Uterus (tissue), 4 donors: Measurements from ENCODE around the gene UGT1A8. TPM values are rescaled to one million over a fixed set of nuclear protein-coding genes. Genes with fewer than 3 reads are reported as not detected.

Experiments used
- DNase-seq, 2 donors: peaks; one replicate each; pipeline ENCODE4 v3.0.0-alpha.2; 2019 to 2020
- H3K27ac ChIP-seq, 2 donors: fragments of 200-600 bp; sonication (generic); 1 replicate in 1 of 2; 2 replicates in 1 of 2; pipeline ENCODE4 v1.5.1; 2016 to 2018
- H3K27me3 ChIP-seq, 2 donors: fragments of 200-600 bp; sonication (generic); one replicate each; pipeline ENCODE4 v1.5.1; 2018 to 2019; ENCODE audit warnings: control low read depth in 1 of 2
- H3K36me3 ChIP-seq, 2 donors: fragments of 200-600 bp; sonication (generic); one replicate each; pipeline ENCODE4 v1.5.1; 2019; ENCODE audit warnings: control low read depth in 1 of 2
- H3K4me1 ChIP-seq, 2 donors: fragments of 200-600 bp; sonication (generic); one replicate each; pipeline ENCODE4 v1.5.1; 2018 to 2019; ENCODE audit warnings: control low read depth in 1 of 2
- H3K4me3 ChIP-seq, 2 donors: fragments of 200-600 bp; sonication (generic); 1 replicate in 1 of 2; 2 replicates in 1 of 2; pipeline ENCODE4 v1.5.1; 2018 to 2019; ENCODE audit warnings: mild to moderate bottlenecking in 1 of 2
- H3K9me3 ChIP-seq, 2 donors: fragments of 200-600 bp; sonication (generic); one replicate each; pipeline ENCODE4 v1.5.1; 2019; ENCODE audit warnings: control low read depth in 1 of 2
- CTCF ChIP-seq, 4 experiments: fragments of 200-600 bp in 2 of 4; fragments of 450-650 bp in 2 of 4; sonication (generic) in 2 of 4; IDR thresholded peaks; one replicate each; pipeline ENCODE4 v1.5.1; 2016 to 2019; ENCODE audit warnings: antibody characterized with exemption in 4 of 4, mild to moderate bottlenecking in 2 of 4, moderate library complexity in 1 of 4
- POLR2A ChIP-seq, 2 donors: fragments of 450-650 bp; IDR thresholded peaks; one replicate each; pipeline ENCODE4 v1.6.1; 2016; ENCODE audit warnings: antibody characterized with exemption in 2 of 2, mild to moderate bottlenecking in 1 of 2, moderate library complexity in 1 of 2
- intact Hi-C: fragments of 100-400 bp; cut with DNase I; formaldehyde crosslinking; loops from one replicate; pipeline ENCODE4 v1.15.1; 2023; ENCODE audit warnings: low total_unique reads
- total RNA-seq, 4 donors: library from RNA; depleted of rRNA in 3 of 4; stranded (reverse); fragments of >200 nt in 3 of 4; gene quantifications; one replicate each; pipeline versions ENCODE4 v1.1.0 to v1.2.4, GENCODE V29; 2014 to 2023
- donor health status: DM: yes; HTN: yes; CAD: no.

The UGT1A8 gene
- total RNA-seq, 4 donors from 2014 or later, result not detected

GRCh38 chr2:233802132-233802815 is 184.8 kb downstream of the UGT1A8 start:
- TF ChIP-seq CTCF (IDR thresholded peaks at IDR 0.05) (no peak), POLR2A (IDR thresholded peaks at IDR 0.05) (no peak)
- Histone ChIP-seq H3K36me3 (no peaks in the 10 kb centered on the region), H3K9me3 (no peaks in the 10 kb centered on the region), H3K4me1 (no peaks in the 10 kb centered on the region), H3K27me3 (no peaks in the 10 kb centered on the region), H3K4me3 (no peak overlapping the region), H3K27ac (no peak overlapping the region)
- intact Hi-C loops, result no loop called here
- DNase-seq, result no peak

DNA sequence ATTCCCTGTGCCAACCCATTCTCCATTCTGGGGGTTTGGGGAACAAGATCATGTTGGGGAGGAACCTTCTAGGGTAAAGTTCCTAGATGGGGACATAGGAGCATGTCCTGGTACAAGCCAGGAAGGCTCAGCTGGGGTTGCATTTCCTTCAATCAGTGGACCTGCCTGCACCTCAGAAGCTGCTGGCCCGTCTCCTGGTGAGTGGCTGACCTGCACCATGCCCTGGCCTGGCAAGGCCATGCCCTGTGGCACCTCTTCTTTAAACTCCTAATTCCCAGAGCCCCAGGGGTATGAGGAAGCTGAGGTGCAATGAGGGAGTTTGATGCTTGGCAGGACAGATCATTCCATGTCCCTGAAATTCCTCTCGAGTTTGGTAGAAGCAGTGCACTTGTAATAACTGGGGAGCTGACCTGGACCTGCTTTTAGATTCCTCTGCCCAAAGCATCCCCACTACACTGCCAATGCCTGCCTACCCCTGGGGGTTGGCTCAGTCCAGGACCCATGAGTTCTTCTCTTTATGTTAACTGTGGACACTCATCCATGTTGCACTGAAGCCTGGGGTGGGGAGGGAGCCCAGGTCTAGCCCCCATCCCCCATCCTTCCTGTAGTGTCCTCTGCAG is 186.0 kb downstream of the UGT1A8 start:
- intact Hi-C loops, result no loop called here
- TF ChIP-seq POLR2A (IDR thresholded peaks at IDR 0.05) (no peak), CTCF (IDR thresholded peaks at IDR 0.05) (no peak)
- H3K4me3 ChIP-seq, result no peak overlapping the region
- no peak overlapping the region for H3K27ac ChIP-seq
- no peaks in the 10 kb centered on the region for H3K9me3 ChIP-seq
- H3K27me3 ChIP-seq, result no peaks in the 10 kb centered on the region
- no peak for DNase-seq
- H3K4me1 ChIP-seq, result no peaks in the 10 kb centered on the region
- H3K36me3 ChIP-seq, result no peaks in the 10 kb centered on the region

DNA sequence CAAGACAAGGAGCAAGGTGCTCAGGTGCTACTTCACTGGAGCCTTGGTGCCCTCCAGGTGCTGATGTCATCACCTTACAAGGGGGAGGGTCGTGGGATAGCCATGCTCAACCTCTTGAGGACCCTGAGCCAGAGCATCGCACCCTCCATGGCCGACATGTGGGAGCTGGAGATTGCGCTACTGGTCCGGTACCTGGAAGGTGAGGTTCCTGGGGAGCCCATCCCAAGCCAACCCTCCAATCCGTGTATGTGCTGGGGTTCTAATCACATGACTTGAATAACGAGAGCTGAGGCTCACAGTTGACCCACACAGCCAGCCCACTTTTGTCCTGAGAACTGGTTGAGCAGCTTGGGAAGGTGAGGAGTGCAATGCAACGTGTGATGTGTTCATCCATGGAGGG is 186.6 kb downstream of the UGT1A8 start:
- H3K27me3 ChIP-seq, result no peaks in the 10 kb centered on the region
- DNase-seq, result no peak
- H3K27ac ChIP-seq, result no peak overlapping the region
- intact Hi-C loops, result no loop called here
- H3K9me3 ChIP-seq, result no peaks in the 10 kb centered on the region
- H3K4me1 ChIP-seq, result no peaks in the 10 kb centered on the region
- H3K4me3 ChIP-seq, result no peak overlapping the region
- TF ChIP-seq CTCF (IDR thresholded peaks at IDR 0.05) (no peak), POLR2A (IDR thresholded peaks at IDR 0.05) (no peak)
- no peaks in the 10 kb centered on the region for H3K36me3 ChIP-seq

DNA sequence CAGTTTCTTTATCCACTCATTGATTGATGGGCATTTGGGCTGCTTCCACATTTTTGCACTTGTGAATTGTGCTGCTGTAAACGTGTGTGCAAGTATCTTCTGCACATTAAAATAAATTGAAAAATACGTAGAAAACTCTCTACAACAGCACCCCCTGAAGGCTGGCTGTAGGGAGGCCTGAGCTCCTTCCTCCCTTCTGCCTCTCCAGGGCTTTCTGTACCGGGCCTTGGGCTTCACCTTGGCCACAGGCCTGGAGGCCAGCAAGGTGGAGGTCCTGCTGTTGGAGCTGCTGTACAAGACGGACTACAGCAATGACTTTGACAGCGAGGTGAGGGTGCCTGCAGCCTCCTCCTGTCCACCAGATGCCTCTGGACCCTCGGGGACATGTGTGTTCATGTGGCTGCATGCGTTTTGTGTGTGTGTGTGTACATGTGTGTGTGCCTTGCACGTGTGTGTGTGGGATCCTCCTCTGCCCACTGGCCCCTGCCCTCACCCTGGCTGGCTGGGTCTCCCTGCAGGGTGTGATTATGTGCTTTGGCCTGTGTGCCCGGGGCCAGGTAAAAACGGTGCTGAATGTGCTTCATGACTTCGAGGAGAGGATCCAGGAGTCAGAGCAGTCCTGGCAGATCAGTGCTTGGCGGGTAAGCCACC is 189.9 kb downstream of the UGT1A8 start:
- H3K27me3 ChIP-seq, result no peaks in the 10 kb centered on the region
- H3K36me3 ChIP-seq, result no peaks in the 10 kb centered on the region
- H3K4me3 ChIP-seq, result no peak overlapping the region
- no peaks in the 10 kb centered on the region for H3K4me1 ChIP-seq
- no peak overlapping the region for H3K27ac ChIP-seq
- TF ChIP-seq POLR2A (IDR thresholded peaks at IDR 0.05) (no peak), CTCF (IDR thresholded peaks at IDR 0.05) (no peak)
- intact Hi-C loops, result no loop called here
- DNase-seq, result no peak
- H3K9me3 ChIP-seq, result no peaks in the 10 kb centered on the region
